GM18867 (cell line): ENCODE results near the gene GIMAP5.
"Not testable (repeated sequence)": the region's sequence is repeated elsewhere in the genome, so short reads cannot be mapped to it uniquely, and the experiment has no call there.

Experiments
- ATAC-seq: cut with Tn5 transposase; IDR thresholded peaks from one replicate; pipeline ENCODE4 v1.9.1; 2021; ENCODE audit warnings: mild to moderate bottlenecking, moderate library complexity; ENCODE audit not compliant: unreplicated experiment

The GIMAP5 gene

GRCh38 chr7:150766334-150766709, 29.1 kb downstream of the GIMAP5 start:
- ATAC-seq: no peak

GRCh38 chr7:150769768-150770167, 32.5 kb downstream of the GIMAP5 start:
- ATAC-seq: no peak

- not testable (repeated sequence) for ATAC-seq
Observed at GRCh38 chr7:150774131-150774530, 36.9 kb downstream of the GIMAP5 start.

GRCh38 chr7:150778014-150778737, 41.0 kb downstream of the GIMAP5 start:
- peak; percentile 12 for ATAC-seq

- ATAC-seq: peak; percentile 55
Observed at GRCh38 chr7:150778738-150779301, 41.6 kb downstream of the GIMAP5 start.

- no peak for ATAC-seq
Observed at GRCh38 chr7:150780292-150780691, 43.1 kb downstream of the GIMAP5 start.

GRCh38 chr7:150781103-150781502, 43.9 kb downstream of the GIMAP5 start:
- ATAC-seq: no peak

GRCh38 chr7:150781961-150782360, 44.7 kb downstream of the GIMAP5 start:
- ATAC-seq: no peak

- ATAC-seq: no peak
Observed at GRCh38 chr7:150784120-150784736, 47.0 kb downstream of the GIMAP5 start.

GRCh38 chr7:150784954-150785353, 47.7 kb downstream of the GIMAP5 start:
- no peak for ATAC-seq

GRCh38 chr7:150787321-150788281, 50.4 kb downstream of the GIMAP5 start:
- ATAC-seq: no peak

GRCh38 chr7:150788474-150789269, 51.5 kb downstream of the GIMAP5 start:
- no peak for ATAC-seq

GRCh38 chr7:150790416-150791075, 53.3 kb downstream of the GIMAP5 start:
- no peak for ATAC-seq

- no peak for ATAC-seq
Observed at GRCh38 chr7:150791304-150791703, 54.1 kb downstream of the GIMAP5 start.

GRCh38 chr7:150791746-150792452, 54.7 kb downstream of the GIMAP5 start:
- ATAC-seq: no peak
